ENCODE results near the gene SERINC5.

SERINC5 gene

DNA sequence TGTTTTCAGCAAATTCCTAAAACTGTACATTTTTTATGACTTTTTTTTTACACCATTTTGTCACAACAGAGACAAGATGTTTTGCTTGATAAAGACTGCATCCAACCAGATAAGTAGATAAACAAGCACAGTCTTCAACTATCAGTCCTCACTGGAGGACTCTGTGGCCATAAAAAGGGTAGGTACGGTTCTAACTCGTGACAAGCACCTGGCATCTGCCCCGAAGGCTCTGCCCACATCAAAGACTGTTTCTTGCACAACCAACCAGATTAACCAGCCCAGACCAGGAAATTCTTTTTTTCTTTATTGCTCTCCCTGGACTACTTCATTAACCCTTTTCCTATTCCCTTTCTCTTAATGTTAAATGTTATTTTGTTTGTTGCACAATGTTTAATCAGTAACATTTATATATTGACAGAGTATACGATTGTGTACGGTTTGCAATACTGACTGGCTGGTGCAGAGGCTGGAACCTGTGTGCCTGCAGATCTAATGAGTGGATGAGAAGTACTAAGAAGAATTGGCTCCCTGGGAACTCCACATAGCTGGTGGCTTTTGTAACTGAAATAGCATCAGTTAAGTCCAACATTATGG lies 74.1 kb downstream of the SERINC5 start:
- peak; percentile 70 for ATAC-seq (ENCODE audit: low read depth)
- no peaks in the 10 kb centered on the region for H3K9me3 ChIP-seq (ENCODE audit: severe bottlenecking)

GRCh38 chr5:80177236-80177635 lies 78.6 kb downstream of the SERINC5 start:
- TF ChIP-seq, protein P1, sequence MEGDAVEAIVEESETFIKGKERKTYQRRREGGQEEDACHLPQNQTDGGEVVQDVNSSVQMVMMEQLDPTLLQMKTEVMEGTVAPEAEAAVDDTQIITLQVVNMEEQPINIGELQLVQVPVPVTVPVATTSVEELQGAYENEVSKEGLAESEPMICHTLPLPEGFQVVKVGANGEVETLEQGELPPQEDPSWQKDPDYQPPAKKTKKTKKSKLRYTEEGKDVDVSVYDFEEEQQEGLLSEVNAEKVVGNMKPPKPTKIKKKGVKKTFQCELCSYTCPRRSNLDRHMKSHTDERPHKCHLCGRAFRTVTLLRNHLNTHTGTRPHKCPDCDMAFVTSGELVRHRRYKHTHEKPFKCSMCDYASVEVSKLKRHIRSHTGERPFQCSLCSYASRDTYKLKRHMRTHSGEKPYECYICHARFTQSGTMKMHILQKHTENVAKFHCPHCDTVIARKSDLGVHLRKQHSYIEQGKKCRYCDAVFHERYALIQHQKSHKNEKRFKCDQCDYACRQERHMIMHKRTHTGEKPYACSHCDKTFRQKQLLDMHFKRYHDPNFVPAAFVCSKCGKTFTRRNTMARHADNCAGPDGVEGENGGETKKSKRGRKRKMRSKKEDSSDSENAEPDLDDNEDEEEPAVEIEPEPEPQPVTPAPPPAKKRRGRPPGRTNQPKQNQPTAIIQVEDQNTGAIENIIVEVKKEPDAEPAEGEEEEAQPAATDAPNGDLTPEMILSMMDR (IDR thresholded peaks at IDR 0.05; ENCODE audit: poor library complexity, severe bottlenecking), result no peak
- Histone ChIP-seq H3K27ac (ENCODE audit: poor library complexity, severe bottlenecking) (no peak overlapping the region), H3K4me3 (ENCODE audit: severe bottlenecking) (no peak overlapping the region), H3K36me3 (ENCODE audit: low read depth) (no peaks in the 10 kb centered on the region; the same call in 1 of the 2 replicates), H3K4me1 (ENCODE audit: insufficient read depth, poor library complexity, severe bottlenecking) (peaks cover 9% of the 10 kb centered on the region), H3K27me3 (ENCODE audit: insufficient read depth, poor library complexity, severe bottlenecking) (no peaks in the 10 kb centered on the region), H3K9me3 (ENCODE audit: severe bottlenecking) (no peaks in the 10 kb centered on the region)
- ATAC-seq (ENCODE audit: low read depth) (no peak), DNase-seq (ENCODE audit: low spot score) (no peak)

More for the DNA sequence above, 74.1 kb downstream of the SERINC5 start:
- no peaks in the 10 kb centered on the region for H3K36me3 ChIP-seq (ENCODE audit: low read depth)
- peaks cover 12% of the 10 kb centered on the region for H3K4me1 ChIP-seq (ENCODE audit: insufficient read depth, poor library complexity, severe bottlenecking)
- H3K27me3 ChIP-seq (ENCODE audit: insufficient read depth, poor library complexity, severe bottlenecking), result no peaks in the 10 kb centered on the region
- H3K27ac ChIP-seq (ENCODE audit: poor library complexity, severe bottlenecking), result no peak overlapping the region
- TF ChIP-seq, protein P1 (IDR thresholded peaks at IDR 0.05; ENCODE audit: poor library complexity, severe bottlenecking), result no peak
- H3K4me3 ChIP-seq (ENCODE audit: severe bottlenecking), result no peak overlapping the region
- no peak for DNase-seq (ENCODE audit: low spot score)

DNA sequence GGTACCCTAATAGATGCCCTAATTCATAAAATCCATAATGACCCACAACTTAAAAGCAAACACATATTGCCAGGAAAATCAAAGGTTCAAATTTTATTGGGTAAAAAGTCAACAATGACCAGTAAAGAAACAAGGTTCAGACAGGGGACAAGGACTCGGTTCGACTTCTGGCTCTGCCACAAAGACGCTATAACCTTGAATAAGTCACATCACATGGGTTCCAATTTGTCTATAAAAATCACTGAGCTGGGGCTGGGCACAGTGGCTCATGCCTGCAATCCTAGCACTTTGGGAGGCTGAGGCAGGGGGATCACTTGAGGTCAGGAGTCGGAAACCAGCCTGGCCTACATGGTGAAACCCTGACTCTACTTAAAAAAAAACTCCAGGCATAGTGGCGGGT lies 80.5 kb downstream of the SERINC5 start:
- Histone ChIP-seq H3K27me3 (ENCODE audit: insufficient read depth, poor library complexity, severe bottlenecking) (no peaks in the 10 kb centered on the region), H3K27ac (ENCODE audit: poor library complexity, severe bottlenecking) (no peak overlapping the region), H3K9me3 (ENCODE audit: severe bottlenecking) (no peaks in the 10 kb centered on the region), H3K4me1 (ENCODE audit: insufficient read depth, poor library complexity, severe bottlenecking) (no peaks in the 10 kb centered on the region), H3K36me3 (ENCODE audit: low read depth) (no peaks in the 10 kb centered on the region; the same call in 1 of the 2 replicates), H3K4me3 (ENCODE audit: severe bottlenecking) (no peak overlapping the region)
- TF ChIP-seq, protein P1 (IDR thresholded peaks at IDR 0.05; ENCODE audit: poor library complexity, severe bottlenecking), result no peak
- ATAC-seq (ENCODE audit: low read depth), result no peak
- DNase-seq (ENCODE audit: low spot score), result no peak

DNA sequence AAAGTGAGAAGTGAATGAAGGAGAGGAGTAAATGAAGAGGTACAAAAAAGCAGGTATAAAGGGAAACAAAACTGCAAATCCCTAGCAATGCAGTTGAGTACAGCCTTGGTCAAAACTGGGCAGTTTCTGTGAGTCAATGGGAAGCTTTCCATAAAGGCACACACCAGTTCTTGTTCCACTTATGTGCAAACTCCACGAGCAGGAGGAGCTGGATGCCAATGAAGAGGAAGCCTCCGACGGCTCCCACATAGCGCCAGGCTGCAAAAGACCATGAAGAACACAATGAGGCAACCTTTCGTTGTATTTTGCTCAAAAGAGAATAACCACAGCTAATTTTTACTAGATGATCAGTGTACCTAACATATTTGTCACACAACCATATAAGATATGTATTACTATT lies 81.1 kb downstream of the SERINC5 start:
- no peaks in the 10 kb centered on the region for H3K4me1 ChIP-seq (ENCODE audit: insufficient read depth, poor library complexity, severe bottlenecking)
- H3K36me3 ChIP-seq (ENCODE audit: low read depth), result no peaks in the 10 kb centered on the region; the same call in 1 of the 2 replicates
- ATAC-seq (ENCODE audit: low read depth) (no peak), DNase-seq (ENCODE audit: low spot score) (no peak)
- H3K9me3 ChIP-seq (ENCODE audit: severe bottlenecking), result no peaks in the 10 kb centered on the region
- H3K4me3 ChIP-seq (ENCODE audit: severe bottlenecking), result no peak overlapping the region
- no peaks in the 10 kb centered on the region for H3K27me3 ChIP-seq (ENCODE audit: insufficient read depth, poor library complexity, severe bottlenecking)
- no peak overlapping the region for H3K27ac ChIP-seq (ENCODE audit: poor library complexity, severe bottlenecking)
- TF ChIP-seq, protein P1 (IDR thresholded peaks at IDR 0.05; ENCODE audit: poor library complexity, severe bottlenecking), result no peak

GRCh38 chr5:80172067-80172695 lies 83.7 kb downstream of the SERINC5 start:
- DNase-seq (ENCODE audit: low spot score), result no peak
- H3K27ac ChIP-seq (ENCODE audit: poor library complexity, severe bottlenecking), result no peak overlapping the region

More at GRCh38 chr5:80172067-80172695, 83.7 kb downstream of the SERINC5 start:
- H3K4me1 ChIP-seq (ENCODE audit: insufficient read depth, poor library complexity, severe bottlenecking), result no peaks in the 10 kb centered on the region
- H3K36me3 ChIP-seq (ENCODE audit: low read depth), result no peaks in the 10 kb centered on the region; the same call in 1 of the 2 replicates
- ATAC-seq (ENCODE audit: low read depth), result no peak
- H3K9me3 ChIP-seq (ENCODE audit: severe bottlenecking), result no peaks in the 10 kb centered on the region
- H3K27me3 ChIP-seq (ENCODE audit: insufficient read depth, poor library complexity, severe bottlenecking), result no peaks in the 10 kb centered on the region
- TF ChIP-seq, protein P1 (IDR thresholded peaks at IDR 0.05; ENCODE audit: poor library complexity, severe bottlenecking), result no peak
- no peak overlapping the region for H3K4me3 ChIP-seq (ENCODE audit: severe bottlenecking)
